GM12878 (cell line): ENCODE results near the gene WDR64. TPM values are rescaled to one million over a fixed set of nuclear protein-coding genes. Genes with fewer than 3 reads are reported as not detected.

ENCODE experiments used
- ATAC-seq: fragments of 200-7000 bp; cut with Tn5 transposase; 3 replicates; pipeline ENCODE4 v1.9.1; 2020; ENCODE audit warnings: mild to moderate bottlenecking, moderate library complexity
- BruUV-seq: library from RNA; stranded (reverse); fragments of 400-500 nt; replicated peaks from 2 replicates; lab custom pipeline; 2021; lab: Mats Ljungman, UMichigan
- CTCF ChIA-PET: fragments of 300-600 bp; sonication (Branson Sonifier 250); formaldehyde crosslinking; extraction: SDS; loops from one replicate; lab custom pipeline; 2021; ENCODE audit warnings: inconsistent platforms; lab: Yijun Ruan, JAX
- POLR2A ChIA-PET: fragments of 350-600 bp; formaldehyde crosslinking; extraction: SDS; loops from one replicate; lab custom pipeline; 2021; ENCODE audit warnings: inconsistent platforms; lab: Charles Lee
- RAD21 ChIA-PET: fragments of 300-600 bp; sonication (Branson Sonifier 250); formaldehyde crosslinking; loops from one replicate; lab custom pipeline; 2023; ENCODE audit warnings: antibody characterized with exemption; ENCODE audit not compliant: unreplicated experiment; lab: Charles Lee
- SMC1A ChIA-PET: fragments of 300-600 bp; sonication (Branson Sonifier 250); formaldehyde crosslinking; loops from one replicate; lab custom pipeline; 2023; ENCODE audit not compliant: unreplicated experiment, uncharacterized antibody; lab: Charles Lee
- DNase-seq: peaks from one replicate; pipeline ENCODE4 v3.0.0-alpha.2; 2011; ENCODE audit warnings: low read depth, low spot score
- FAIRE-seq: peaks from 3 replicates; lab custom pipeline; 2011; peaks lifted over from hg19 to GRCh38; lab: Jason Lieb, UNC
- H2AFZ ChIP-seq: 2 replicates; pipeline ENCODE4 v1.6.0; 2011; ENCODE audit warnings: low read depth, low read length, control low read depth; ENCODE audit not compliant: control insufficient read depth
- H3K27ac ChIP-seq: 2 replicates; pipeline ENCODE4 v1.5.1; 2011; ENCODE audit warnings: control low read depth; ENCODE audit not compliant: control insufficient read depth, insufficient read depth
- H3K27me3 ChIP-seq, 2 experiments: replicated peaks in 1 of 2; 2 replicates each; pipeline versions ENCODE4 v1.6.0 to v1.6.1; 2011; ENCODE audit warnings: low read length in 1 of 2; ENCODE audit not compliant: control insufficient read depth in 2 of 2, insufficient read depth in 2 of 2
- H3K36me3 ChIP-seq, 2 experiments: 2 replicates each; pipeline ENCODE4 v1.5.1; 2011; ENCODE audit warnings: low read length in 1 of 2; ENCODE audit not compliant: control insufficient read depth in 2 of 2, insufficient read depth in 2 of 2
- H3K4me1 ChIP-seq: 2 replicates; pipeline ENCODE4 v1.6.1; 2011; ENCODE audit warnings: mild to moderate bottlenecking, low read length, moderate library complexity, mixed read lengths; ENCODE audit not compliant: control insufficient read depth, insufficient read depth
- H3K4me2 ChIP-seq: 2 replicates; pipeline ENCODE4 v1.6.0; 2011; ENCODE audit warnings: control low read depth; ENCODE audit not compliant: control insufficient read depth, insufficient read depth
- H3K4me3 ChIP-seq: fragments of 200-600 bp; sonication (generic); 2 replicates; pipeline ENCODE4 v1.5.1; 2016
- H3K79me2 ChIP-seq: 2 replicates; pipeline ENCODE4 v1.6.0; 2011; ENCODE audit warnings: low read length; ENCODE audit not compliant: control insufficient read depth, insufficient read depth
- H3K9ac ChIP-seq: 2 replicates; pipeline ENCODE4 v1.8.0; 2011; ENCODE audit warnings: low read length, control low read depth, mixed read lengths; ENCODE audit not compliant: control insufficient read depth, insufficient read depth
- H3K9me3 ChIP-seq: replicated peaks from 3 replicates; pipeline ENCODE4 v1.5.1; 2011; ENCODE audit warnings: mild to moderate bottlenecking, low read length; ENCODE audit not compliant: control insufficient read depth, insufficient read depth
- H4K20me1 ChIP-seq: 2 replicates; pipeline ENCODE4 v1.6.0; 2011; ENCODE audit not compliant: control insufficient read depth, insufficient read depth
- ATF2 ChIP-seq: IDR thresholded peaks from 2 replicates; pipeline ENCODE4 v1.6.1; 2012; ENCODE audit warnings: low read length, inconsistent platforms
- CBX3 ChIP-seq: fragments of 200-600 bp; sonication (generic); IDR thresholded peaks from 2 replicates; pipeline ENCODE4 v1.6.1; 2016; ENCODE audit warnings: low read depth, borderline replicate concordance
- EGR1 ChIP-seq, 2 experiments: IDR thresholded peaks; 1 replicate in 1 of 2; 2 replicates in 1 of 2; pipeline ENCODE4 v1.6.1; 2011 to 2012; ENCODE audit warnings: low read depth in 2 of 2, low read length in 2 of 2, borderline replicate concordance in 1 of 2, mild to moderate bottlenecking in 1 of 2, moderate library complexity in 1 of 2
- EP300 ChIP-seq, 2 experiments: fragments of 150-350 bp in 1 of 2; IDR thresholded peaks; 2 replicates each; pipeline ENCODE4 v1.6.1; 2011 to 2012; ENCODE audit warnings: low read depth in 2 of 2, low read length in 2 of 2, borderline replicate concordance in 1 of 2, improper control_type of control experiment in 1 of 2, inconsistent platforms in 1 of 2; ENCODE audit not compliant: control insufficient read depth in 1 of 2
- NFYA ChIP-seq: IDR thresholded peaks from 2 replicates; pipeline ENCODE4 v1.6.1; 2011; ENCODE audit warnings: low read depth, mild to moderate bottlenecking, low read length, improper control_type of control experiment, borderline replicate concordance
- NFYB ChIP-seq: IDR thresholded peaks from 2 replicates; pipeline ENCODE4 v1.6.1; 2011; ENCODE audit warnings: low read depth, mild to moderate bottlenecking, low read length, improper control_type of control experiment, moderate library complexity; ENCODE audit not compliant: insufficient read depth
- PAX8 ChIP-seq: fragments of 450-650 bp; IDR thresholded peaks from 2 replicates; pipeline ENCODE4 v1.6.1; 2017; ENCODE audit warnings: mild to moderate bottlenecking, moderate library complexity
- RAD51 ChIP-seq: fragments of 450-650 bp; IDR thresholded peaks from 2 replicates; pipeline ENCODE4 v1.6.1; 2016; ENCODE audit warnings: moderate library complexity, mild to moderate bottlenecking, inconsistent platforms
- SIX5 ChIP-seq: IDR thresholded peaks from 2 replicates; pipeline ENCODE4 v1.6.1; 2011; ENCODE audit warnings: mild to moderate bottlenecking, low read depth, low read length, moderate library complexity; ENCODE audit not compliant: severe bottlenecking
- WGBS: methylation state at CpG from one replicate; pipeline ENCODE4 v1.1.6; 2016; ENCODE audit warnings: low lambda C conversion rate; ENCODE audit not compliant: insufficient replicate concordance, insufficient coverage; ENCODE audit errors: missing lambda C conversion rate; 5-methylcytosine and 5-hydroxymethylcytosine counted together
- in situ Hi-C: fragments of 300-500 bp; cut with MboI; formaldehyde crosslinking; loops from 9 replicates; pipeline ENCODE4 v1.14.3; 2018; ENCODE audit warnings: mixed read lengths
- intact Hi-C: fragments of 100-400 bp; cut with micrococcal nuclease; formaldehyde crosslinking; loops from one replicate; pipeline ENCODE4 v1.14.2; 2022; ENCODE audit not compliant: unreplicated experiment
- polyA plus RNA-seq, 11 experiments: library from polyadenylated mRNA; depleted of rRNA in 4 of 11; unstranded in 6 of 11; stranded (reverse) in 5 of 11; fragments of >200 nt; fragmentation: Nextera tagmentation in 4 of 11; fragmentation: Illumina TruSeq in 1 of 11; extraction: Ambion mirVana in 4 of 11; extraction: Trizol in 1 of 11; gene quantifications; 1 replicate in 1 of 11; 2 replicates in 10 of 11; pipeline versions ENCODE4 v1.2.1 to v1.2.3, GENCODE V29; 2011 to 2016; ENCODE audit warnings: inconsistent platforms in 2 of 11, missing spikeins in 2 of 11, low read depth in 1 of 11
- total RNA-seq, 4 experiments: library from RNA; depleted of rRNA in 3 of 4; stranded (reverse); fragments of >200 nt in 3 of 4; fragmentation: Illumina TruSeq in 1 of 4; extraction: Trizol in 1 of 4; gene quantifications; 2 replicates each; pipeline versions ENCODE4 v1.2.1 to v1.2.3, GENCODE V29; 2013 to 2021

WDR64 gene
- total and polyA plus RNA-seq, 10 of the 15 experiments (the other 5 are each of a cell fraction or from before 2014, with no cell fraction given), result 0.01 TPM; not detected in 9

- Histone ChIP-seq H3K27me3 (no peaks in the 10 kb centered on the region), H3K79me2 (no peaks in the 10 kb centered on the region), H3K9ac (no peak overlapping the region), H4K20me1 (no peaks in the 10 kb centered on the region), H2AFZ (no peak overlapping the region), H3K36me3 (no peaks in the 10 kb centered on the region), H3K4me1 (no peaks in the 10 kb centered on the region), H3K9me3 (no peaks in the 10 kb centered on the region), H3K4me2 (no peak overlapping the region), H3K27ac (no peak overlapping the region), H3K4me3 (no peak overlapping the region)
- in situ Hi-C loops, result no loop called here
- DNase-seq, result no peak
- CTCF ChIA-PET, result interaction anchor here (0.9 kb wide), 1 partner anchor 12 kb away, joined by 3 read pairs; no protein-coding TSS in a partner anchor
- TF ChIP-seq NFYA (no peak), ATF2 (no peak), SIX5 (no peak), RAD51 (no peak), EP300 (IDR thresholded peaks at IDR 0.05; ENCODE audit: borderline replicate concordance in 1 of 2, control insufficient read depth in 1 of 2, low read depth in 2 of 2, low read length in 2 of 2) (no peak), EGR1 (IDR thresholded peaks at IDR 0.05; ENCODE audit: borderline replicate concordance in 1 of 2, low read depth in 2 of 2, low read length in 2 of 2) (no peak), CBX3 (no peak), PAX8 (no peak), NFYB (no peak)
- FAIRE-seq, result no peak
- 62% methylated on average over 4 of the region's 4 CpGs for WGBS
- RAD21 ChIA-PET, result no interaction called here
- BruUV-seq, result no TSS peak
- SMC1A ChIA-PET, result no interaction called here
- POLR2A ChIA-PET, result no interaction called here
- ATAC-seq, result no peak
- intact Hi-C loops, result no loop called here
Observed at GRCh38 chr1:241787691-241788090, 135.6 kb downstream of the WDR64 start.
